ENCODE data around the gene AK4. TPM values are rescaled to one million over a fixed set of nuclear protein-coding genes. Genes with fewer than 3 reads are reported as not detected.

The AK4 gene
- total RNA-seq, 1 donor from 2014 or later, result 133 TPM

DNA sequence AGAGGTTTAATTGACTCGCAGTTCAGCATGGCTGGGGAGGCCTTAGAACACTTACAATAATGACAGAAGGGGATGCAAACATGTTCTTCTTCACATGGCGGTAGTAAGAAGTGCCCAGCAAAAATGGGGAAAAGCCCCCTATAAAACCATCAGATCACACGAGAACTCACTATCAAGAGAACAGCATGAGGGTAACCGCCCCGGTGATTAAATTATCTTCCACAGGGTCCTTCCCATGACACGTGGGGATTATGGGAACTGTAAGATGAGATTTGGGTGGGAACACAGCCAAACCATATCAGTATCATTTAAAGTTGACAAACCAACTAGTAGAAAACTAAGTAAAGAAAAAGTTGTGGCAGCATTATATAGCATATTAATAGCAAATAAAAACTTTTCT is 90.0 kb downstream of the AK4 start:
- no peaks in the 10 kb centered on the region for H3K4me1 Mint-ChIP-seq (ENCODE audit: low read depth, unreplicated experiment)

DNA sequence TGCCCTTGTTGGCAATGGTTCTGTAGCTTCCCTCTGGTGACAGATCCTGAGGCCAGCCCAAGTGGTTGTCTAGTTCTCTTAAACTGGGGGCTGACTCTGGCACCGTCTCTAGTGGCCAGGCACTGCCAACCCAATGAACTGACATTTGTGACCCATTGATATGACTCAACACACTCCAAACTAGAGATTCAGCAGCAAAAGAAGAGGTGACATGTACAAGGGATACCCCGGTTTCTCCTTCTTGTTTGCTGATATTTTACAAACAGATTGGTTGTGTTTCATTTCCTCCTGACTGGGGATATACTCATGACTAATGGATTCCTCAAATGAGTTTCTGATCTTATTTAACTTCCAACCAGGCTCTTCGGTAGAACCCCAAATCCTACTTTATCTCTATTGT is 95.5 kb downstream of the AK4 start:
- Histone ChIP-seq H3K27ac (ENCODE audit: low read depth, low read length) (no peak overlapping the region), H3K9me3 (ENCODE audit: insufficient read depth, low read depth, low read length) (no peaks in the 10 kb centered on the region), H3K4me3 (ENCODE audit: insufficient read depth, low read depth, low read length) (no peak overlapping the region), H4K20me1 (ENCODE audit: insufficient read depth, low read length) (no peaks in the 10 kb centered on the region), H3K4me2 (ENCODE audit: low read length) (no peak overlapping the region), H3K4me1 (ENCODE audit: insufficient read depth, low read length) (no peaks in the 10 kb centered on the region), H3K36me3 (ENCODE audit: insufficient read depth, low read length) (no peaks in the 10 kb centered on the region), H3K27me3 (ENCODE audit: insufficient read depth, low read length) (no peaks in the 10 kb centered on the region), H2AFZ (ENCODE audit: low read depth, low read length) (no peak overlapping the region), H3K9ac (ENCODE audit: low read length) (no peak overlapping the region), H3K79me2 (ENCODE audit: insufficient read depth, low read length) (no peaks in the 10 kb centered on the region)
- no peak for DNase-seq (ENCODE audit: low read depth)
- no peak for FAIRE-seq
- TF ChIP-seq, protein P1, sequence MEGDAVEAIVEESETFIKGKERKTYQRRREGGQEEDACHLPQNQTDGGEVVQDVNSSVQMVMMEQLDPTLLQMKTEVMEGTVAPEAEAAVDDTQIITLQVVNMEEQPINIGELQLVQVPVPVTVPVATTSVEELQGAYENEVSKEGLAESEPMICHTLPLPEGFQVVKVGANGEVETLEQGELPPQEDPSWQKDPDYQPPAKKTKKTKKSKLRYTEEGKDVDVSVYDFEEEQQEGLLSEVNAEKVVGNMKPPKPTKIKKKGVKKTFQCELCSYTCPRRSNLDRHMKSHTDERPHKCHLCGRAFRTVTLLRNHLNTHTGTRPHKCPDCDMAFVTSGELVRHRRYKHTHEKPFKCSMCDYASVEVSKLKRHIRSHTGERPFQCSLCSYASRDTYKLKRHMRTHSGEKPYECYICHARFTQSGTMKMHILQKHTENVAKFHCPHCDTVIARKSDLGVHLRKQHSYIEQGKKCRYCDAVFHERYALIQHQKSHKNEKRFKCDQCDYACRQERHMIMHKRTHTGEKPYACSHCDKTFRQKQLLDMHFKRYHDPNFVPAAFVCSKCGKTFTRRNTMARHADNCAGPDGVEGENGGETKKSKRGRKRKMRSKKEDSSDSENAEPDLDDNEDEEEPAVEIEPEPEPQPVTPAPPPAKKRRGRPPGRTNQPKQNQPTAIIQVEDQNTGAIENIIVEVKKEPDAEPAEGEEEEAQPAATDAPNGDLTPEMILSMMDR (IDR thresholded peaks at IDR 0.05; ENCODE audit: insufficient read depth, low read depth, low read length), result no peak
- no peak for TF ChIP-seq EZH2 (IDR thresholded peaks at IDR 0.05; ENCODE audit: insufficient read depth, low read length)
- Mint-ChIP-seq H3K4me1 (ENCODE audit: low read depth, unreplicated experiment) (peaks cover 10% of the 10 kb centered on the region), H3K9me3 (ENCODE audit: unreplicated experiment) (peaks cover 2% of the 10 kb centered on the region), H3K27ac (ENCODE audit: unreplicated experiment) (no peak overlapping the region), H3K36me3 (ENCODE audit: low read depth, unreplicated experiment) (peaks cover 3% of the 10 kb centered on the region), H3K27me3 (ENCODE audit: low read depth, unreplicated experiment) (no peaks in the 10 kb centered on the region), H3K4me3 (ENCODE audit: unreplicated experiment) (no peak overlapping the region)

More for the DNA sequence above, 90.0 kb downstream of the AK4 start:
- Histone ChIP-seq H4K20me1 (ENCODE audit: insufficient read depth, low read length) (no peaks in the 10 kb centered on the region), H3K27ac (ENCODE audit: low read depth, low read length) (no peak overlapping the region), H3K4me1 (ENCODE audit: insufficient read depth, low read length) (no peaks in the 10 kb centered on the region), H3K4me2 (ENCODE audit: low read length) (no peak overlapping the region), H3K9me3 (ENCODE audit: insufficient read depth, low read depth, low read length) (no peaks in the 10 kb centered on the region), H2AFZ (ENCODE audit: low read depth, low read length) (no peak overlapping the region), H3K9ac (ENCODE audit: low read length) (no peak overlapping the region), H3K27me3 (ENCODE audit: insufficient read depth, low read length) (no peaks in the 10 kb centered on the region), H3K36me3 (ENCODE audit: insufficient read depth, low read length) (no peaks in the 10 kb centered on the region), H3K4me3 (ENCODE audit: insufficient read depth, low read depth, low read length) (no peak overlapping the region), H3K79me2 (ENCODE audit: insufficient read depth, low read length) (no peaks in the 10 kb centered on the region)
- Mint-ChIP-seq H3K27me3 (ENCODE audit: low read depth, unreplicated experiment) (no peaks in the 10 kb centered on the region), H3K27ac (ENCODE audit: unreplicated experiment) (no peak overlapping the region), H3K4me3 (ENCODE audit: unreplicated experiment) (no peak overlapping the region), H3K9me3 (ENCODE audit: unreplicated experiment) (peaks cover 5% of the 10 kb centered on the region), H3K36me3 (ENCODE audit: low read depth, unreplicated experiment) (peaks cover 3% of the 10 kb centered on the region)
- DNase-seq (ENCODE audit: low read depth) (no peak), FAIRE-seq (no peak)
- no peak for TF ChIP-seq EZH2 (IDR thresholded peaks at IDR 0.05; ENCODE audit: insufficient read depth, low read length)
- TF ChIP-seq, protein P1 (IDR thresholded peaks at IDR 0.05; ENCODE audit: insufficient read depth, low read depth, low read length), result no peak

DNA sequence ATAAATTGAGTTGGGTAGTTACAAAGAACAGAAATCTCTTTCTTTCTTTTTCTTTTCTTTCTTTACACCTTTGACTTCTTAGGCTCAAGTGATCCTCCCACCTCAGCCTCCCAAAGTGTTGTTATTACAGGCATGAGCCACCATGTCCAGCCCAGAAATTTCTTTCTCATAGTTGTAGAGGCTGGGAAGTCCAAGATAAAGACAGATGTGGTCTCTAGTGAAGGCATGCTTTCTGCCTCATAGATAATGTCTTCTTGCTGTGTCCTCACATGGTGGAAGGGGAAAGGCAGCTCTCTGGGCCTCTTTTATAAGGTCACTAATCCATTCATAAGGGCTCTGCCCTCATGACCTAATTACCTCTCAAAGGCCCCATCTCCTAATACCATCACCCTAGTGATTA is 97.3 kb downstream of the AK4 start:
- Mint-ChIP-seq H3K9me3 (ENCODE audit: unreplicated experiment) (peaks cover under 1% of the 10 kb centered on the region), H3K27ac (ENCODE audit: unreplicated experiment) (no peak overlapping the region), H3K4me3 (ENCODE audit: unreplicated experiment) (no peak overlapping the region), H3K4me1 (ENCODE audit: low read depth, unreplicated experiment) (peaks cover 10% of the 10 kb centered on the region), H3K36me3 (ENCODE audit: low read depth, unreplicated experiment) (peaks cover 3% of the 10 kb centered on the region), H3K27me3 (ENCODE audit: low read depth, unreplicated experiment) (no peaks in the 10 kb centered on the region)
- H3K9ac ChIP-seq (ENCODE audit: low read length), result no peak overlapping the region
- no peaks in the 10 kb centered on the region for H3K79me2 ChIP-seq (ENCODE audit: insufficient read depth, low read length)
- H3K27ac ChIP-seq (ENCODE audit: low read depth, low read length), result no peak overlapping the region
- no peaks in the 10 kb centered on the region for H3K36me3 ChIP-seq (ENCODE audit: insufficient read depth, low read length)
- TF ChIP-seq EZH2 (IDR thresholded peaks at IDR 0.05; ENCODE audit: insufficient read depth, low read length), result no peak
- TF ChIP-seq, protein P1 (IDR thresholded peaks at IDR 0.05; ENCODE audit: insufficient read depth, low read depth, low read length), result no peak
- no peaks in the 10 kb centered on the region for H3K27me3 ChIP-seq (ENCODE audit: insufficient read depth, low read length)
- DNase-seq (ENCODE audit: low read depth) (no peak), FAIRE-seq (no peak)
- no peaks in the 10 kb centered on the region for H4K20me1 ChIP-seq (ENCODE audit: insufficient read depth, low read length)
- H3K4me3 ChIP-seq (ENCODE audit: insufficient read depth, low read depth, low read length), result no peak overlapping the region
- no peaks in the 10 kb centered on the region for H3K9me3 ChIP-seq (ENCODE audit: insufficient read depth, low read depth, low read length)
- H3K4me1 ChIP-seq (ENCODE audit: insufficient read depth, low read length), result no peaks in the 10 kb centered on the region
- H3K4me2 ChIP-seq (ENCODE audit: low read length), result no peak overlapping the region
- H2AFZ ChIP-seq (ENCODE audit: low read depth, low read length), result no peak overlapping the region
